ENCODE data around the gene ITPA.
A peak's percentile ranks its signal among the peaks of the same experiment; 100 is the strongest.
"Not testable (repeated sequence)": the region's sequence is repeated elsewhere in the genome, so short reads cannot be mapped to it uniquely, and the experiment has no call there.

ITPA gene

GRCh38 chr20:3174442-3175261 is 34.6 kb upstream of the ITPA start:
- TF ChIP-seq, protein P1, sequence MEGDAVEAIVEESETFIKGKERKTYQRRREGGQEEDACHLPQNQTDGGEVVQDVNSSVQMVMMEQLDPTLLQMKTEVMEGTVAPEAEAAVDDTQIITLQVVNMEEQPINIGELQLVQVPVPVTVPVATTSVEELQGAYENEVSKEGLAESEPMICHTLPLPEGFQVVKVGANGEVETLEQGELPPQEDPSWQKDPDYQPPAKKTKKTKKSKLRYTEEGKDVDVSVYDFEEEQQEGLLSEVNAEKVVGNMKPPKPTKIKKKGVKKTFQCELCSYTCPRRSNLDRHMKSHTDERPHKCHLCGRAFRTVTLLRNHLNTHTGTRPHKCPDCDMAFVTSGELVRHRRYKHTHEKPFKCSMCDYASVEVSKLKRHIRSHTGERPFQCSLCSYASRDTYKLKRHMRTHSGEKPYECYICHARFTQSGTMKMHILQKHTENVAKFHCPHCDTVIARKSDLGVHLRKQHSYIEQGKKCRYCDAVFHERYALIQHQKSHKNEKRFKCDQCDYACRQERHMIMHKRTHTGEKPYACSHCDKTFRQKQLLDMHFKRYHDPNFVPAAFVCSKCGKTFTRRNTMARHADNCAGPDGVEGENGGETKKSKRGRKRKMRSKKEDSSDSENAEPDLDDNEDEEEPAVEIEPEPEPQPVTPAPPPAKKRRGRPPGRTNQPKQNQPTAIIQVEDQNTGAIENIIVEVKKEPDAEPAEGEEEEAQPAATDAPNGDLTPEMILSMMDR (IDR thresholded peaks at IDR 0.05), result no peak
- H3K4me3 ChIP-seq, result peak overlapping the region; percentile 99
- peak overlapping the region; percentile 32 to 90 for H3K27ac ChIP-seq
- DNase-seq (ENCODE audit: low spot score), result no peak

GRCh38 chr20:3175270-3175669 is 34.0 kb upstream of the ITPA start:
- Histone ChIP-seq H3K27ac (no peak overlapping the region), H3K4me3 (peak overlapping the region; percentile 99)
- DNase-seq (ENCODE audit: low spot score), result no peak
- TF ChIP-seq, protein P1 (IDR thresholded peaks at IDR 0.05), result no peak

GRCh38 chr20:3177746-3178485 is 31.4 kb upstream of the ITPA start:
- DNase-seq (ENCODE audit: low spot score), result no peak
- Histone ChIP-seq H3K4me3 (no peak overlapping the region), H3K27ac (no peak overlapping the region)
- TF ChIP-seq, protein P1 (IDR thresholded peaks at IDR 0.05), result no peak

- no peak overlapping the region for H3K27ac ChIP-seq
- TF ChIP-seq, protein P1 (IDR thresholded peaks at IDR 0.05), result no peak
- no peak for DNase-seq (ENCODE audit: low spot score)
- H3K4me3 ChIP-seq, result no peak overlapping the region
These were observed 29.0 kb upstream of the ITPA start for GRCh38 chr20:3180319-3180718.

DNA sequence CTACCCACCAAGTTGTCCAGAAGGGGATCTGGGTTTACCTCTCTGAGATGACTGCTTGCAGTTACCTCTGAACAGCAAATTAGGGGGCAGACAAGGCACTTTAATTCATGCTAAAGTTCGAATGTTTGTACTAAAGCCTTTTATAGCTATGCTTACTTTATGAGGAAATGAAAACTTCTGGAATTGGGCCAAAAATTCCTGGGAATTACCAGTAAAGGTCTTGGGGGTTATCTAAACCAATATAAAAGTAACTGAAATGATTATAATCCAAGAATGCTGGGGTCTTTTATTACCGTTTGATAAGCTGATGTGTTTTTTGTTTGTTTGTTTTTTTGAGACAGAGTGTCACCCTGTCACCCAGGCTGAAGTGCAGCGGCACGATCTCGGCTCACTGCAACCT is 28.0 kb upstream of the ITPA start:
- no peak overlapping the region for H3K4me3 ChIP-seq
- DNase-seq (ENCODE audit: low spot score), result no peak
- TF ChIP-seq, protein P1 (IDR thresholded peaks at IDR 0.05), result no peak
- no peak overlapping the region for H3K27ac ChIP-seq

- H3K27ac ChIP-seq; H3K4me3 ChIP-seq; DNase-seq (ENCODE audit: low spot score): not testable (repeated sequence)
These were observed 26.9 kb upstream of the ITPA start for GRCh38 chr20:3182429-3182828.

- H3K4me3 ChIP-seq, result no peak overlapping the region
- TF ChIP-seq, protein P1 (IDR thresholded peaks at IDR 0.05), result no peak
- no peak overlapping the region for H3K27ac ChIP-seq
- no peak for DNase-seq (ENCODE audit: low spot score)
These were observed 25.2 kb upstream of the ITPA start for GRCh38 chr20:3183896-3184612.

DNA sequence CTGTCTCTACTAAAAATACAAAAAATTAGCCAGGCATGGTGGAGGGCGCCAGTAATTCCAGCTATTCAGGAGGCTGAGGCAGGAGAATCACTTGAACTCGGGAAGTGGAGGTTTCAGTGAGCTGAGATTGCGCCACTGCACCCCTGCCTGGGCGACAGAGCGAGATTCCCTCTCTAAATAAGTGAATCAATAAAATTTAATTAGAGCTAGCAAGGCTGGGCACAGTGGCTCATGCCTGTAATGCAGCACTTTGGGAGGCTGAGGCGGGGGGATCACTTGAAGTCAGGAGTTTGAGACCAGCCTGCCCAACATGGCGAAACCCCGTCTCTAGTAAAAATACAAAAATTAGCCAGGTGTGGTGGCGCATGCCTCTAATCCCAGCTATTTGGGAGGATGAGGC is 21.4 kb upstream of the ITPA start:
- DNase-seq (ENCODE audit: low spot score); H3K27ac ChIP-seq; H3K4me3 ChIP-seq: not testable (repeated sequence)

All from coronary artery (tissue), 2 donors.